HEK293 (cell line): Measurements from ENCODE around the gene WIPF3.

Source experiments
- CTCF ChIA-PET: fragments of 350-600 bp; formaldehyde crosslinking; extraction: SDS; loops from one replicate; lab custom pipeline; 2021; ENCODE audit warnings: antibody characterized with exemption; lab: Yijun Ruan, JAX
- POLR2A ChIA-PET: fragments of 300-600 bp; formaldehyde crosslinking; extraction: SDS; loops from one replicate; lab custom pipeline; 2020; ENCODE audit warnings: antibody characterized with exemption, inconsistent platforms; lab: Yijun Ruan, JAX
- H3K27ac ChIP-seq: fragments of 200-500 bp; sonication (Bioruptor generic); 2 replicates; pipeline ENCODE4 v1.5.1; 2014; ENCODE audit warnings: low read depth, low read length, control low read depth, inconsistent platforms; ENCODE audit errors: extremely low read depth
- H3K36me3 ChIP-seq, 2 experiments: fragments of 200-500 bp in 1 of 2; sonication (Bioruptor generic) in 1 of 2; 1 replicate in 1 of 2; 2 replicates in 1 of 2; pipeline ENCODE4 v1.5.1; 2014 to 2017; ENCODE audit warnings: inconsistent platforms in 2 of 2, low read length in 2 of 2; ENCODE audit not compliant: control insufficient read depth in 2 of 2, insufficient read depth in 1 of 2
- H3K4me1 ChIP-seq: fragments of 200-500 bp; sonication (Bioruptor generic); 2 replicates; pipeline ENCODE4 v1.5.1; 2014; ENCODE audit warnings: mild to moderate bottlenecking, low read length, inconsistent platforms; ENCODE audit not compliant: control insufficient read depth, insufficient read depth
- H3K4me3 ChIP-seq: 2 replicates; pipeline ENCODE4 v1.5.1; 2011; ENCODE audit warnings: low read depth, mild to moderate bottlenecking, control low read depth, low read length, moderate library complexity
- H3K9me3 ChIP-seq: fragments of 200-500 bp; sonication (Bioruptor generic); 2 replicates; pipeline ENCODE4 v1.5.1; 2014; ENCODE audit warnings: low read depth, low read length, inconsistent platforms; ENCODE audit not compliant: control insufficient read depth, insufficient read depth
- ATF2 ChIP-seq: fragments of 450-650 bp; formaldehyde crosslinking; IDR thresholded peaks from 2 replicates; pipeline ENCODE4 v1.5.1; 2016; ENCODE audit warnings: missing biosample characterization, missing genetic modification characterization, low read depth
- TSHZ1 ChIP-seq: fragments of 450-650 bp; formaldehyde crosslinking; IDR thresholded peaks from 2 replicates; pipeline ENCODE4 v1.5.1; 2016; ENCODE audit warnings: missing biosample characterization, missing genetic modification characterization, borderline replicate concordance
- ZBTB44 ChIP-seq: fragments of 450-650 bp; IDR thresholded peaks from 2 replicates; pipeline ENCODE4 v1.5.1; 2018; ENCODE audit warnings: missing biosample characterization, mild to moderate bottlenecking, missing genetic modification characterization
- ZNF18 ChIP-seq: fragments of 450-650 bp; formaldehyde crosslinking; IDR thresholded peaks from 2 replicates; pipeline ENCODE4 v1.5.1; 2016; ENCODE audit warnings: missing biosample characterization, missing genetic modification characterization
- ZNF274 ChIP-seq, 2 experiments: fragments of 200-500 bp in 1 of 2; fragments of 450-650 bp in 1 of 2; sonication (Bioruptor generic) in 1 of 2; formaldehyde crosslinking in 1 of 2; IDR thresholded peaks; 2 replicates each; pipeline versions ENCODE4 v1.5.1 to v1.6.1; 2014 to 2016; ENCODE audit warnings: borderline replicate concordance in 1 of 2, inconsistent platforms in 1 of 2, low read length in 1 of 2, missing biosample characterization in 1 of 2, missing genetic modification characterization in 1 of 2
- ZNF513 ChIP-seq: fragments of 450-650 bp; IDR thresholded peaks from 2 replicates; pipeline ENCODE4 v1.5.1; 2018; ENCODE audit warnings: missing biosample characterization, missing genetic modification characterization
- ZNF518A ChIP-seq: fragments of 450-650 bp; formaldehyde crosslinking; conservative IDR thresholded peaks from 2 replicates; pipeline ENCODE4 v1.5.1; 2016; ENCODE audit warnings: low read depth, missing biosample characterization, missing genetic modification characterization
- ZSCAN16 ChIP-seq: fragments of 450-650 bp; formaldehyde crosslinking; IDR thresholded peaks from 2 replicates; pipeline ENCODE4 v1.5.1; 2016; ENCODE audit warnings: missing biosample characterization, missing genetic modification characterization

WIPF3 gene

GRCh38 chr7:29889288-29889687, 83.0 kb downstream of the WIPF3 start:
- no peaks in the 10 kb centered on the region for H3K9me3 ChIP-seq
- POLR2A ChIA-PET: no interaction called here
- CTCF ChIA-PET: interaction anchor here (0.6 kb wide), 1 partner anchor 263 kb away, joined by 3 read pairs; no protein-coding TSS in a partner anchor
- peaks cover 5% of the 10 kb centered on the region for H3K4me1 ChIP-seq
- H3K4me3 ChIP-seq: no peak overlapping the region
- no peak for TF ChIP-seq ZSCAN16 (tag by site-specific recombination)
- TF ChIP-seq ZBTB44 (tag by site-specific recombination): no peak
- TF ChIP-seq ZNF18: no peak
- peak; percentile 57; the same call in 1 of the 2 replicates for TF ChIP-seq ATF2
- TF ChIP-seq TSHZ1 (tag by site-specific recombination): no peak
- no peak for TF ChIP-seq ZNF518A (tag by site-specific recombination)
- no peak for TF ChIP-seq ZNF513 (tag by site-specific recombination)
- no peak for TF ChIP-seq ZNF274 (IDR thresholded peaks at IDR 0.05; ENCODE audit: low read length)
- TF ChIP-seq ZNF274 (tag by site-specific recombination; IDR thresholded peaks at IDR 0.05; ENCODE audit: borderline replicate concordance): no peak
- no peaks in the 10 kb centered on the region for H3K36me3 ChIP-seq
- H3K27ac ChIP-seq: no peak overlapping the region
